Measurements from ENCODE around the gene IRF2BP1.

IRF2BP1 gene

DNA sequence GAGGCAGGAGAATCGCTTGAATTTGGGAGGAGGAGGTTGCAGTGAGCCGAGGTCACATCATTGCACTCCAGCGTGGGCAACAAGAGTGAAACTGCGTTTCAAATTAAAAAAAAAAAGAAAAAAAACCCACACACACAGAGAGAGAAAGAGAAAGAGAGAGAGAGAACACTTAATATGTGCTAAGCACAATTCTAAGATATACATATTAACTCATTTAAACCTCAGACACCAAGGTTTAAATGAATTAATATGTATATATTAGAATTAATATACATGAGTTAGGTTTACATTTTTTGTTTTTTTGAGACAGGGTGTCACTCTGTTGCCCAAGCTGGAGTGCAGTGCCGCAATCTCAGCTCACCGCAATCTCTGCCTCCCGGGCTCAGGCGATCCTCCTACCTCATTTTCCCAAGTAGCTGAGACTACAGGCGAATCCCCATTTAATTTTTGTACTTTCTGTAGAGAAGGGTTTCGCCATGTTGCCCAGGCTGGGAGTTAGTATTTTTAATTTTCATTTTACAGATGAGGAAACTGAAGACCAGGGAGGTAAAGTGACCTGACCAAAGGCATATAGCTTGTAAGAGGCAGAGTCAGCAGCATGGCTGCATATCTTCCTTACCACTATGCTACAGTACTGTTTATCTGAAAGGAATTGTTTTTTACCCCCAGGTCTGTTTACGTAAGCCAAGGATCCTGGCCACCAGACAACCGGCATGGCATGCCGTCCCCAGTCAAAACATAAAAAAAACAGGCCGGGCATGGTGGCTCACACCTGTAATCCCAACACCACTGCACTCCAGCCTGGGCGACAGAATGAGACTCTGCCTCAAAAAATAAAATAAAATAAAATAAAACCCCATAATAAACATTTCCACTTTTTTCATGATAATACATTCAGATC is 25.3 kb downstream of the IRF2BP1 start:
- no peak for DNase-seq

DNA sequence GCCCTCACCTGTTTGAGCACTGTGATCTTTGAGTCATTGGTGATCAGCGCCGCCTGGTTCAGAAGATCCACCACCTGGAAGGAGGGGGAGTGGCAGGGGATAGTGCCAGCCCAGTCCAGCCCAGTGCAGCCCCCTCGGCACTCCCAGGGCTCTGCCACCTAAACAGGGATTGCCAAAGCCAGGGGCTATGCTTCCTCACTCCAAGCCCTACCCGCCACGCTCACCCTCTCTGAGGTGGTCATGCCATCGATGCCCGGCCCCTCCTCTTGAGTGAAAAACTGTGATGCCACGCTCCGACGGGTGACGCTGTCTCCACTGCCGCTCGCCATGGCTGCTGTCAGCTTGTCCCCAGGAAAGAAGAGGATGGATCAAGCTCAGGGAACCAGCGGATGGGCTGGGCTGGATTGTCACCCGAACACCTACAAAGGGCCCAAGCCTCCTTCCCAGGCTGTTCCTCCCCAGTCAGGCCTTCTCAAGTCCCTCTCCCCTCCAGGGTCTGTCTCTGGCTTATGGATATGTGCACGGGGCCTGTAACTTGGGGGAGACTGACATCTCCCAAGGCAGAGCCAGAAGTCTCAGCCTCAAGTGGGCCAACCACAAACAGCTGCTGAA is 31.7 kb downstream of the IRF2BP1 start:
- no peak for DNase-seq

GRCh38 chr19:45852983-45853382 is 33.0 kb downstream of the IRF2BP1 start:
- DNase-seq = no peak

- no peak for DNase-seq
These were observed 33.7 kb downstream of the IRF2BP1 start for GRCh38 chr19:45852145-45852750.

DNA sequence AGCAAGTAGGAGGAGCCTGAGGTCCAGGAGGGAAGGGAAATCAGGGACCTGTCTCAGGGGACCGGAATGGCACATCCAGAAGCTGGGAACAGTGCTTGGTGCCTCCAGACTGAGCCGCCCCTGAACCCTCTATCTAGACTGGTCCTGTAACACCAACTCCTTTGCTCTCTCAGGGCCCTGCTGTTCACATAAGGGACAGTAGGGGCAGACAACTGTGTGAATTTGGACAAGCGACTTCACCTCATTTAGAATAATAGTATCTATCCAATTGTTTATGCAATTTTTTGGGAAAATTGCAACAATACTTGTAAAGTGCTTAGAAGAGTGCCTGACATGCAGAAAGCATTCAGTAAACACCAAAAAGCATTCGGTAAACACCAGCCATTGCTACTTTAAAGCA is 37.0 kb downstream of the IRF2BP1 start:
- DNase-seq = no peak

GRCh38 chr19:45847663-45848062 is 38.3 kb downstream of the IRF2BP1 start:
- DNase-seq = no peak

DNA sequence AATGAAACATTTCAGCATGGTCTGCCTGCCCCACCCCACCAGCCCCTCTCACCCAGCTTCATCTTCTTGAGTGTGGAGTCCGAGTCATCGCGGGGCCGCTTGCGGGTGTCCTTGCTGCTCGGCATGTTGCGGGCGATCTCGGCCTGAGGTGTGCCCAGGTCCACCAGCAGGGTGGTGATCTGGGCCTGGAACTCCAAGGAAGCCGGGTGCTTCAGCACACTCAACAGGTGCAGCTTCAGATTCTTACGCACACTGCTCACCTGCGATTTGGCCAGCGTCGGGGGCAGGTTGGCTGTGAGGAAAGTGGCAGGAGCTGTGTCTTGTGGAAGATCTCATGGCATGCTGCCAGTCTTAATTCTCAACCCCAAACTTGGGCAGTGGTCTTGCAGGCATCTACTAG is 43.7 kb downstream of the IRF2BP1 start:
- no peak for DNase-seq

- DNase-seq = no peak
These were observed 51.0 kb downstream of the IRF2BP1 start for GRCh38 chr19:45834970-45835369.
